A549 (cell line): Measurements from ENCODE around the gene ARHGEF37. TPM values are rescaled to one million over a fixed set of nuclear protein-coding genes. Genes with fewer than 3 reads are reported as not detected.
A peak's percentile ranks its signal among the peaks of the same experiment; 100 is the strongest.
"Not testable (repeated sequence)": the region's sequence is repeated elsewhere in the genome, so short reads cannot be mapped to it uniquely, and the experiment has no call there.

Experiments
- ATAC-seq, 2 experiments: fragments of 200-7000 bp in 1 of 2; fragments of >200 bp in 1 of 2; cut with Nextera tagmentation in 1 of 2; cut with Tn5 transposase in 1 of 2; 3 replicates each; pipeline versions ENCODE4 v1.8.0 to v1.9.1; 2018 to 2020; ENCODE audit warnings: mild to moderate bottlenecking in 1 of 2, moderate library complexity in 1 of 2
- CTCF ChIA-PET: fragments of 300-600 bp; sonication (Branson Sonifier 250); formaldehyde crosslinking; extraction: SDS; loops from one replicate; lab custom pipeline; 2021; ENCODE audit warnings: antibody characterized with exemption, inconsistent platforms; lab: Yijun Ruan, JAX
- POLR2A ChIA-PET: fragments of 350-600 bp; formaldehyde crosslinking; extraction: SDS; loops from one replicate; lab custom pipeline; 2021; ENCODE audit warnings: antibody characterized with exemption, inconsistent platforms; lab: Yijun Ruan, JAX
- DNase-seq, 2 experiments: peaks; one replicate each; pipeline versions ENCODE4 v3.0.0 to v3.0.0-alpha.2; 2011 to 2016; ENCODE audit warnings: low read depth in 1 of 2, low spot score in 1 of 2
- FAIRE-seq: peaks from 2 replicates; lab custom pipeline; 2011; peaks lifted over from hg19 to GRCh38; lab: Jason Lieb, UNC
- H3K27ac ChIP-seq, 2 experiments: fragments of >200 bp; sonication (Bioruptor Twin); formaldehyde crosslinking; 3 replicates each; pipeline ENCODE4 v1.5.1; 2016 to 2017
- H3K4me1 ChIP-seq: fragments of >200 bp; sonication (Bioruptor Twin); formaldehyde crosslinking; 3 replicates; pipeline ENCODE4 v1.6.1; 2016
- H3K4me2 ChIP-seq: fragments of >200 bp; sonication (Bioruptor Twin); formaldehyde crosslinking; 3 replicates; pipeline ENCODE4 v1.6.1; 2016
- H3K4me3 ChIP-seq: fragments of >200 bp; sonication (Bioruptor Twin); formaldehyde crosslinking; 3 replicates; pipeline ENCODE4 v1.5.1; 2016
- H3K9me3 ChIP-seq: fragments of >200 bp; sonication (Bioruptor Twin); formaldehyde crosslinking; 3 replicates; pipeline ENCODE4 v1.6.1; 2016
- CBX2 ChIP-seq: fragments of 200-600 bp; sonication (generic); IDR thresholded peaks from 2 replicates; pipeline ENCODE4 v1.6.1; 2016; ENCODE audit warnings: low read depth, mild to moderate bottlenecking, borderline replicate concordance
- CBX8 ChIP-seq: fragments of 200-600 bp; sonication (generic); IDR thresholded peaks from 2 replicates; pipeline ENCODE4 v1.6.1; 2016
- CHD2 ChIP-seq: fragments of 150-350 bp; IDR thresholded peaks from 2 replicates; pipeline ENCODE4 v1.6.1; 2014; ENCODE audit warnings: low read length; ENCODE audit not compliant: partially characterized antibody
- EHF ChIP-seq: fragments of 250-450 bp; sonication (Bioruptor Pico); IDR thresholded peaks from 2 replicates; pipeline ENCODE4 v1.5.0; 2020; ENCODE audit warnings: mild to moderate bottlenecking
- EP300 ChIP-seq, 2 experiments: fragments of >200 bp; sonication (Bioruptor Twin); formaldehyde crosslinking; IDR thresholded peaks; 2 replicates in 1 of 2; 3 replicates in 1 of 2; pipeline ENCODE4 v1.6.1; 2016 to 2017
- FOSB ChIP-seq: fragments of 250-450 bp; sonication (Bioruptor Pico); IDR thresholded peaks from 2 replicates; pipeline ENCODE4 v1.5.0; 2020; ENCODE audit warnings: mild to moderate bottlenecking, moderate library complexity
- FOXS1 ChIP-seq: fragments of 250-450 bp; sonication (Bioruptor Pico); IDR thresholded peaks from 2 replicates; pipeline ENCODE4 v1.5.0; 2020; ENCODE audit warnings: mild to moderate bottlenecking, moderate library complexity
- HDAC2 ChIP-seq: fragments of 200-600 bp; sonication (generic); IDR thresholded peaks from 2 replicates; pipeline ENCODE4 v1.6.1; 2016
- HEYL ChIP-seq: fragments of 250-450 bp; sonication (Bioruptor Pico); IDR thresholded peaks from 2 replicates; pipeline ENCODE4 v1.8.0; 2021; ENCODE audit warnings: mild to moderate bottlenecking, moderate library complexity
- HOXB13 ChIP-seq: fragments of 250-450 bp; sonication (Bioruptor Pico); IDR thresholded peaks from 2 replicates; pipeline ENCODE4 v1.5.0; 2020; ENCODE audit warnings: low read depth, mild to moderate bottlenecking, moderate library complexity
- JUN ChIP-seq, 2 experiments: fragments of >200 bp; sonication (Bioruptor Twin); formaldehyde crosslinking; IDR thresholded peaks; 2 replicates in 1 of 2; 3 replicates in 1 of 2; pipeline ENCODE4 v1.6.1; 2016 to 2017
- KDM5A ChIP-seq: fragments of 200-600 bp; sonication (generic); IDR thresholded peaks from 2 replicates; pipeline ENCODE4 v1.6.1; 2016; ENCODE audit warnings: antibody characterized with exemption, mild to moderate bottlenecking
- MAZ ChIP-seq: fragments of 150-350 bp; IDR thresholded peaks from 2 replicates; pipeline ENCODE4 v1.6.1; 2014; ENCODE audit warnings: antibody characterized with exemption, low read depth, low read length, borderline replicate concordance
- MYC ChIP-seq: IDR thresholded peaks from 2 replicates; pipeline ENCODE4 v1.6.1; 2012; ENCODE audit warnings: mild to moderate bottlenecking, inconsistent platforms, low read length, improper control_type of control experiment, borderline replicate concordance
- POLR2A ChIP-seq: IDR thresholded peaks from 2 replicates; pipeline ENCODE4 v1.6.1; 2012; ENCODE audit warnings: mild to moderate bottlenecking, low read length
- POLR2AphosphoS2 ChIP-seq: conservative IDR thresholded peaks from 2 replicates; pipeline ENCODE4 v1.6.1; 2012; ENCODE audit warnings: low read length, improper control_type of control experiment, inconsistent platforms
- RCOR1 ChIP-seq: fragments of 150-350 bp; IDR thresholded peaks from 2 replicates; pipeline ENCODE4 v1.6.1; 2014; ENCODE audit warnings: antibody characterized with exemption, low read length, low read depth
- RFX5 ChIP-seq: fragments of 450-650 bp; IDR thresholded peaks from 2 replicates; pipeline ENCODE4 v1.7.1; 2014; ENCODE audit warnings: antibody characterized with exemption, mild to moderate bottlenecking, moderate library complexity
- SREBF2 ChIP-seq: fragments of 450-650 bp; IDR thresholded peaks from 2 replicates; pipeline ENCODE4 v1.6.1; 2014; ENCODE audit warnings: mild to moderate bottlenecking, moderate library complexity
- ZC3H11A ChIP-seq: fragments of 450-650 bp; IDR thresholded peaks from 2 replicates; pipeline ENCODE4 v1.6.1; 2014; ENCODE audit warnings: antibody characterized with exemption, mild to moderate bottlenecking
- whole genome bisulfite sequencing: methylation state at CpG from one replicate; pipeline ENCODE4 v1.1.6; 2017; ENCODE audit errors: missing lambda C conversion rate; 5-methylcytosine and 5-hydroxymethylcytosine counted together
- polyA plus RNA-seq, 4 experiments: library from polyadenylated mRNA; depleted of rRNA in 3 of 4; stranded (reverse); fragments of >200 nt; fragmentation: RNase III in 1 of 4; extraction: RNeasy Plus Mini Kit Qiagen cat#74134 plus additional on column Dnase treatment in 1 of 4; gene quantifications; 2 replicates in 3 of 4; 3 replicates in 1 of 4; pipeline ENCODE4 v1.2.3, GENCODE V29; 2011 to 2017
- TF ChIP-seq, protein P1 (sequence below): IDR thresholded peaks from 2 replicates; pipeline ENCODE4 v1.6.1; 2012

The ARHGEF37 gene
- polyA plus RNA-seq, 2 of the 4 experiments (the other 2 are of a cell fraction), result 1.2 to 1.5 TPM

- no peaks in the 10 kb centered on the region for H3K9me3 ChIP-seq
- ATAC-seq (no peak), DNase-seq (no peak), FAIRE-seq (no peak)
- H3K4me3 ChIP-seq, result no peak overlapping the region
- H3K27ac ChIP-seq, result no peak overlapping the region
- ChIA-PET CTCF (interaction anchor here (1.1 to 3.0 kb wide), 8 partner anchors 9 to 276 kb away, joined by 3 to 19 read pairs (median 6); partner anchors contain the start of gene ARHGEF37), POLR2A (no interaction called here)
- no peak overlapping the region for H3K4me2 ChIP-seq
- TF ChIP-seq EP300 (IDR thresholded peaks at IDR 0.05), result no peak
- no peak for TF ChIP-seq HDAC2
- TF ChIP-seq HEYL, result no peak
- no peak for TF ChIP-seq RCOR1
- TF ChIP-seq RFX5, result no peak
- TF ChIP-seq, protein P1, sequence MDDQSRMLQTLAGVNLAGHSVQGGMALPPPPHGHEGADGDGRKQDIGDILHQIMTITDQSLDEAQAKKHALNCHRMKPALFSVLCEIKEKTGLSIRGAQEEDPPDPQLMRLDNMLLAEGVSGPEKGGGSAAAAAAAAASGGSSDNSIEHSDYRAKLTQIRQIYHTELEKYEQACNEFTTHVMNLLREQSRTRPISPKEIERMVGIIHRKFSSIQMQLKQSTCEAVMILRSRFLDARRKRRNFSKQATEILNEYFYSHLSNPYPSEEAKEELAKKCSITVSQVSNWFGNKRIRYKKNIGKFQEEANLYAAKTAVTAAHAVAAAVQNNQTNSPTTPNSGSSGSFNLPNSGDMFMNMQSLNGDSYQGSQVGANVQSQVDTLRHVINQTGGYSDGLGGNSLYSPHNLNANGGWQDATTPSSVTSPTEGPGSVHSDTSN, result no peak
- TF ChIP-seq POLR2AphosphoS2, result no peak
- TF ChIP-seq CBX2, result no peak
- no peak for TF ChIP-seq JUN (IDR thresholded peaks at IDR 0.05)
- no peak for TF ChIP-seq KDM5A
- TF ChIP-seq POLR2A, result no peak
- TF ChIP-seq EHF (CRISPR knock-in tag), result no peak
- TF ChIP-seq FOSB (CRISPR knock-in tag), result no peak
- TF ChIP-seq SREBF2, result no peak
- no peak for TF ChIP-seq MAZ
- no peak for TF ChIP-seq CBX8
- peaks cover 8% of the 10 kb centered on the region; the same call in 2 of the 3 replicates for H3K4me1 ChIP-seq
- 98% methylated on average over 2 of the region's 2 CpGs for WGBS
Observed at GRCh38 chr5:149596712-149597111, 15.4 kb downstream of the ARHGEF37 start.

GRCh38 chr5:149597618-149598017, 16.3 kb downstream of the ARHGEF37 start:
- Histone ChIP-seq H3K9me3 (no peaks in the 10 kb centered on the region), H3K4me1 (peaks cover 8% of the 10 kb centered on the region; the same call in 2 of the 3 replicates), H3K4me3 (no peak overlapping the region), H3K27ac (no peak overlapping the region; a peak in 1 of 6 replicates), H3K4me2 (no peak overlapping the region)
- TF ChIP-seq ZC3H11A, result no peak
- TF ChIP-seq HEYL, result no peak
- TF ChIP-seq, protein P1, result no peak
- no peak for TF ChIP-seq HOXB13 (CRISPR knock-in tag)
- no peak for DNase-seq
- WGBS, result 85% methylated on average over 7 of the region's 7 CpGs
- CTCF ChIA-PET, result interaction anchor here (0.7 to 3.0 kb wide), 9 partner anchors 8 to 277 kb away, joined by 3 to 19 read pairs (median 5); no protein-coding TSS in a partner anchor
- POLR2A ChIA-PET, result no interaction called here
- FAIRE-seq, result no peak
- no peak for ATAC-seq

- WGBS, result 92% methylated on average over 2 of the region's 2 CpGs
- CTCF ChIA-PET, result interaction anchor here (0.7 to 3.0 kb wide), 6 partner anchors 15 to 236 kb away, joined by 3 to 19 read pairs (median 4); no protein-coding TSS in a partner anchor
Observed at GRCh38 chr5:149598234-149598633, 16.9 kb downstream of the ARHGEF37 start.

DNA sequence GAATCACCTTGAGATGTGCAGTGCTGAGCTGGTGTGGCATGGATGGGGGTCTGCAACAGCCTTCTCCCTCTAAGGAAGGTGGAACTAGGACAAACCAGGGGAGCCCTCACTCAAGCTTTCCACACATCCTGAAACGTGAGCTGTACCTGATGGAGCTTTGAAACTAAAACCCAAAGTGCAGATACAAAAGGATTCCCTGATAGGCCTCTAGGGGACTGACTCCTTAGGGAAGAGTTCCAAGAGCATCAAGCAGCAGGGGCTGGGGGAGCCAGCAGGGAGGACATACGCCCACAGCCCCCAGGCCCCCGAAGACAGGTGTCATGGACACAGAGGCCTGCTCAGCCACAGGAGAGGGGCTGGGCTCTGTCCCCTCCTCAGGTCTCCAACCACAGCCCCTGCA, 17.7 kb downstream of the ARHGEF37 start:
- POLR2A ChIA-PET, result no interaction called here
- H3K9me3 ChIP-seq, result no peaks in the 10 kb centered on the region
- TF ChIP-seq FOXS1 (CRISPR knock-in tag), result no peak
- no peak for TF ChIP-seq CHD2
- no peak for TF ChIP-seq EHF (CRISPR knock-in tag)
- no peak for TF ChIP-seq MYC
- TF ChIP-seq, all 56 proteins: peak for 0
- no peak overlapping the region for H3K4me2 ChIP-seq
- ATAC-seq (peak in 1 of 2 experiments; percentile 33; a peak in 1 of 6 replicates), DNase-seq (no peak), FAIRE-seq (no peak)
- H3K4me1 ChIP-seq, result peaks cover 17% of the 10 kb centered on the region
- no peak overlapping the region for H3K27ac ChIP-seq
- WGBS, result 93% methylated on average over 3 of the region's 3 CpGs
- CTCF ChIA-PET, result no interaction called here
- H3K4me3 ChIP-seq, result no peak overlapping the region

More at GRCh38 chr5:149598234-149598633, 16.9 kb downstream of the ARHGEF37 start:
- H3K4me1 ChIP-seq, H3K27ac ChIP-seq, H3K4me2 ChIP-seq, H3K9me3 ChIP-seq, POLR2A ChIA-PET, ATAC-seq, DNase-seq, H3K4me3 ChIP-seq, FAIRE-seq: not testable (repeated sequence)
